HepG2 (cell line): Measurements from ENCODE around the gene NSD1. TPM values are rescaled to one million over a fixed set of nuclear protein-coding genes. Genes with fewer than 3 reads are reported as not detected.

ENCODE experiments used
- BORCS8-MEF2B ChIP-seq: sonication (generic); formaldehyde crosslinking; IDR thresholded peaks from 2 replicates; pipeline ENCODE4 v1.8.0; 2022; ENCODE audit warnings: mild to moderate bottlenecking, missing genetic modification reagents
- NR2C2 ChIP-seq: sonication (generic); formaldehyde crosslinking; IDR thresholded peaks from 2 replicates; pipeline ENCODE4 v1.4.0; 2020; ENCODE audit warnings: missing genetic modification reagents, mild to moderate bottlenecking, moderate library complexity, borderline replicate concordance
- NR2F6 ChIP-seq, 2 experiments: IDR thresholded peaks; 2 replicates each; pipeline ENCODE4 v1.6.1; 2016; ENCODE audit warnings: antibody characterized with exemption in 1 of 2, mild to moderate bottlenecking in 1 of 2
- STAT6 ChIP-seq: sonication (generic); formaldehyde crosslinking; IDR thresholded peaks from 2 replicates; pipeline ENCODE4 v1.4.0; 2020; ENCODE audit warnings: missing genetic modification reagents, mild to moderate bottlenecking, borderline replicate concordance
- XRCC5 ChIP-seq: fragments of 200-400 bp; formaldehyde crosslinking; optimal IDR thresholded peaks from 2 replicates; pipeline ENCODE3; 2017; ENCODE audit warnings: mild to moderate bottlenecking, low read length
- ZC3H13 ChIP-seq: sonication (generic); formaldehyde crosslinking; IDR thresholded peaks from 2 replicates; pipeline ENCODE4 v1.8.1; 2023; ENCODE audit warnings: mild to moderate bottlenecking, missing genetic modification reagents, moderate library complexity
- ZNF740 ChIP-seq: sonication (generic); formaldehyde crosslinking; IDR thresholded peaks from 2 replicates; pipeline ENCODE4 v1.4.0; 2020; ENCODE audit warnings: missing genetic modification reagents
- polyA plus RNA-seq, 8 experiments: library from polyadenylated mRNA; depleted of rRNA in 3 of 8; stranded (reverse) in 7 of 8; unstranded in 1 of 8; fragments of >200 nt; fragmentation: Illumina TruSeq in 4 of 8; extraction: Trizol in 4 of 8; gene quantifications; 2 replicates each; pipeline versions ENCODE4 v1.2.1 to v1.2.3, GENCODE V29; 2011 to 2016; ENCODE audit warnings: low read depth in 4 of 8, missing spikeins in 1 of 8, mixed read lengths in 1 of 8; ENCODE audit not compliant: insufficient read depth in 1 of 8
- total RNA-seq, 5 experiments: library from RNA; depleted of rRNA; stranded (reverse); fragments of >200 nt; fragmentation: Illumina TruSeq; extraction: Trizol; gene quantifications; 2 replicates each; pipeline ENCODE4 v1.2.3, GENCODE V29; 2016; ENCODE audit warnings: low read depth in 1 of 5
- TF ChIP-seq, protein P1 (sequence below): sonication (generic); formaldehyde crosslinking; IDR thresholded peaks from 2 replicates; pipeline ENCODE4 v1.9.0; 2022; ENCODE audit warnings: missing genetic modification reagents, mild to moderate bottlenecking, borderline replicate concordance

Gene NSD1
- total and polyA plus RNA-seq, 2 of the 13 experiments (the other 11 are each of a cell fraction or from before 2014, with no cell fraction given) = 0.01 to 0.09 TPM

DNA sequence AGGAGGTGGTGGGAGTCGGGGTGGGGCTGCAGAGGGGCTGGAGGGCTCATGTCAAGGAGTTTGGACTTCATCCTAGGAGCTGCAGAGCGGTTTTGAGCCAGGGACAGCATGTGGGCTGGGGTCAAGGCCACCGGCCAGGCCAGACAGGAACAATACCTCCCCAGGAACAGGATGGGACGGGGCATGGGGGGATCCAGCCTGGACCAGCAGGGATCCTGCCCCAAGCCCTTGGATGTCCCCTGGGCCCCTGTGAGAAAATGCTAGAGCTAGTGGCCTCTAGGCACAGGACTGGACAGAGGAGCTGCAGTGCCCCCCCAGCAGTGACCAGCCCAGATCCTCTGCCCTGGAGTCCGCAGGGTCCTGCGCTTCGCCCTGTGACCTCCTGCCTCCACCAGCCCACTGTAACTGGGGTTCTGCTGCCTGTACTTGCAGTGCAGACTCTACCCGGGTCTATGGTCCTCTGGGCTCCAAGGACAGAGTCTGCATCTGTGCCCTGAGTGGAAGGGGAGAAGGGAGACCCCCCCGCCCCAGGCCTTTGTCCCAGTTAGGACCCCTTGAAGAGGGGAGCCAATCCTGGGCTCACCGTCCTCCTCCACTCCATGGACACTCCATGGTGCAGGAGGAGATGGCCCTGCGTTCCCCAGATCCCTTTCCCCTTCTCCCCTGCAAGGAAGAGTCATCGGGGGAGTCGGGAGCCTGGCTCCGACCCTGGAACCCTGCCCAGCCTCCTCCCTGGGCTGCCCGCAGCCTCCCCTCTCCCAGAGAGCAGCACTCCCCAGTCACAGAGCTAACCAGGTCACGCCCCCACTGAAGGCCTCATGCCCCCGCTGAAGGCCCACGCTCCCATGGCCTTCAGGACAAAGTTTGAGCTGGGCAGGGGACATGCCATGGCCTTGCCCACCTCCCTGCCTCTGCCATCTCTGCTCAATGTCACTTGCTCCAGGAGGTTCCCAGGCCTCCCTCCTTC, 181.1 kb downstream of the NSD1 start (continued):
- TF ChIP-seq NR2C2 (CRISPR knock-in tag) = peak; percentile 22; the same call in 1 of the 2 replicates
- TF ChIP-seq ZC3H13 (CRISPR knock-in tag) = 0 out of 2 replicates have a peak, but pooled peaks have one; percentile 26
- no peak for TF ChIP-seq STAT6 (CRISPR knock-in tag)
- no peak for TF ChIP-seq BORCS8-MEF2B (CRISPR knock-in tag)
- TF ChIP-seq, protein P1, sequence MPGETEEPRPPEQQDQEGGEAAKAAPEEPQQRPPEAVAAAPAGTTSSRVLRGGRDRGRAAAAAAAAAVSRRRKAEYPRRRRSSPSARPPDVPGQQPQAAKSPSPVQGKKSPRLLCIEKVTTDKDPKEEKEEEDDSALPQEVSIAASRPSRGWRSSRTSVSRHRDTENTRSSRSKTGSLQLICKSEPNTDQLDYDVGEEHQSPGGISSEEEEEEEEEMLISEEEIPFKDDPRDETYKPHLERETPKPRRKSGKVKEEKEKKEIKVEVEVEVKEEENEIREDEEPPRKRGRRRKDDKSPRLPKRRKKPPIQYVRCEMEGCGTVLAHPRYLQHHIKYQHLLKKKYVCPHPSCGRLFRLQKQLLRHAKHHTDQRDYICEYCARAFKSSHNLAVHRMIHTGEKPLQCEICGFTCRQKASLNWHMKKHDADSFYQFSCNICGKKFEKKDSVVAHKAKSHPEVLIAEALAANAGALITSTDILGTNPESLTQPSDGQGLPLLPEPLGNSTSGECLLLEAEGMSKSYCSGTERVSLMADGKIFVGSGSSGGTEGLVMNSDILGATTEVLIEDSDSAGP (CRISPR knock-in tag) = 0 out of 2 replicates have a peak, but pooled peaks have one; percentile 26
- TF ChIP-seq ZNF740 (CRISPR knock-in tag) = 0 out of 2 replicates have a peak, but pooled peaks have one; percentile 10
- peak; percentile 42; the same call in 1 of the 2 replicates for TF ChIP-seq NR2F6 (IDR thresholded peaks at IDR 0.05)
- peak; percentile 62; the same call in 1 of the 2 replicates for TF ChIP-seq NR2F6 (CRISPR knock-in tag; IDR thresholded peaks at IDR 0.05)
- peak; percentile 27 for TF ChIP-seq XRCC5
